GM12874 (cell line): ENCODE measurements around the gene NUP214.

Experiments used
- CTCF ChIP-seq: IDR thresholded peaks from 2 replicates; pipeline ENCODE4 v1.5.1; 2011; ENCODE audit warnings: low read depth, mild to moderate bottlenecking, control low read depth, low read length, moderate library complexity; ENCODE audit not compliant: insufficient read depth

The NUP214 gene

GRCh38 chr9:131173995-131174394, 48.6 kb downstream of the NUP214 start:
- TF ChIP-seq CTCF, result no peak

GRCh38 chr9:131174681-131175239, 49.4 kb downstream of the NUP214 start:
- TF ChIP-seq CTCF, result no peak

- no peak for TF ChIP-seq CTCF
Measured at GRCh38 chr9:131177898-131178297, 52.5 kb downstream of the NUP214 start.

GRCh38 chr9:131178382-131178781, 53.0 kb downstream of the NUP214 start:
- peak; percentile 94 for TF ChIP-seq CTCF

- TF ChIP-seq CTCF, result no peak
Measured at GRCh38 chr9:131178926-131179325, 53.5 kb downstream of the NUP214 start.

GRCh38 chr9:131179561-131180219, 54.3 kb downstream of the NUP214 start:
- TF ChIP-seq CTCF, result no peak

- TF ChIP-seq CTCF, result no peak
Measured at GRCh38 chr9:131180454-131180853, 55.1 kb downstream of the NUP214 start.
